GM23248 (cell line): ENCODE results near the gene FARS2. TPM values are rescaled to one million over a fixed set of nuclear protein-coding genes. Genes with fewer than 3 reads are reported as not detected.

ENCODE experiments used
- DNase-seq: peaks from one replicate; pipeline ENCODE4 v3.0.0-alpha.2; 2015
- H2AFZ ChIP-seq: fragments of 200-600 bp; sonication (generic); 2 replicates; pipeline ENCODE4 v1.6.1; 2016; ENCODE audit warnings: antibody characterized with exemption
- H3F3A ChIP-seq: fragments of 200-600 bp; sonication (generic); 2 replicates; pipeline ENCODE4 v1.6.1; 2016; ENCODE audit warnings: mild to moderate bottlenecking, antibody characterized with exemption, mixed run types; ENCODE audit not compliant: insufficient read depth
- H3K27ac ChIP-seq: fragments of 200-600 bp; sonication (generic); 2 replicates; pipeline ENCODE4 v1.5.1; 2016; ENCODE audit warnings: mild to moderate bottlenecking
- H3K27me3 ChIP-seq: fragments of 200-600 bp; sonication (generic); replicated peaks from 2 replicates; pipeline ENCODE4 v1.6.1; 2016; ENCODE audit warnings: mild to moderate bottlenecking; ENCODE audit not compliant: insufficient read depth
- H3K36me3 ChIP-seq: fragments of 200-600 bp; sonication (generic); 2 replicates; pipeline ENCODE4 v1.6.1; 2016; ENCODE audit warnings: low read depth, mild to moderate bottlenecking
- H3K4me1 ChIP-seq: fragments of 200-600 bp; sonication (generic); 2 replicates; pipeline ENCODE4 v1.6.1; 2016; ENCODE audit warnings: mild to moderate bottlenecking; ENCODE audit not compliant: insufficient read depth
- H3K4me2 ChIP-seq: fragments of 200-600 bp; sonication (generic); one replicate; pipeline ENCODE4 v1.6.1; 2016; ENCODE audit warnings: mild to moderate bottlenecking; ENCODE audit not compliant: unreplicated experiment
- H3K4me3 ChIP-seq: fragments of 200-600 bp; sonication (generic); 2 replicates; pipeline ENCODE4 v1.5.1; 2016; ENCODE audit warnings: mild to moderate bottlenecking
- H3K79me2 ChIP-seq: fragments of 200-600 bp; sonication (generic); 2 replicates; pipeline ENCODE4 v1.6.1; 2016; ENCODE audit warnings: mild to moderate bottlenecking; ENCODE audit not compliant: insufficient read depth
- H3K9ac ChIP-seq: fragments of 200-600 bp; sonication (generic); 2 replicates; pipeline ENCODE4 v1.6.1; 2016; ENCODE audit warnings: mild to moderate bottlenecking
- H3K9me2 ChIP-seq: fragments of 200-600 bp; sonication (generic); 2 replicates; pipeline ENCODE4 v1.6.1; 2016; ENCODE audit warnings: mixed run types, mild to moderate bottlenecking, moderate library complexity; ENCODE audit not compliant: insufficient read depth
- H3K9me3 ChIP-seq: fragments of 200-600 bp; sonication (generic); one replicate; pipeline ENCODE4 v1.6.1; 2017; ENCODE audit warnings: low read depth
- H4K20me1 ChIP-seq: fragments of 200-600 bp; sonication (generic); 2 replicates; pipeline ENCODE4 v1.6.0; 2016; ENCODE audit not compliant: insufficient read depth
- EZH2 ChIP-seq: fragments of 200-600 bp; sonication (generic); IDR thresholded peaks from 2 replicates; pipeline ENCODE4 v1.6.1; 2018; ENCODE audit warnings: antibody characterized with exemption, mild to moderate bottlenecking; ENCODE audit not compliant: insufficient read depth, poor library complexity, severe bottlenecking
- EZH2phosphoT487 ChIP-seq: fragments of 200-600 bp; sonication (generic); IDR thresholded peaks from 2 replicates; pipeline ENCODE4 v1.6.1; 2018; ENCODE audit warnings: antibody characterized with exemption, moderate library complexity, mild to moderate bottlenecking, low read depth; ENCODE audit not compliant: insufficient read depth
- WGBS, 2 experiments: methylation state at CpG; one replicate each; pipeline ENCODE4 v1.1.6; 2015 to 2017; ENCODE audit warnings: low lambda C conversion rate in 2 of 2, low coverage in 1 of 2; ENCODE audit errors: missing lambda C conversion rate in 2 of 2; 5-methylcytosine and 5-hydroxymethylcytosine counted together
- in situ Hi-C: fragments of 300-500 bp; cut with MboI; formaldehyde crosslinking; loops from 2 replicates; pipeline ENCODE4 v1.15.0; 2020
- polyA plus RNA-seq: library from polyadenylated mRNA; unstranded; fragments of >200 nt; fragmentation: Nextera tagmentation; extraction: Ambion mirVana; gene quantifications from 2 replicates; pipeline ENCODE4 v1.2.1, GENCODE V29; 2016
- total RNA-seq: library from RNA; depleted of rRNA; stranded (reverse); fragments of >200 nt; shearing (Covaris generic); gene quantifications from 2 replicates; pipeline ENCODE4 v1.2.3, GENCODE V29; 2014

FARS2 gene
- total and polyA plus RNA-seq, 2 experiments from 2014 or later, result 15.1 to 16.5 TPM

DNA sequence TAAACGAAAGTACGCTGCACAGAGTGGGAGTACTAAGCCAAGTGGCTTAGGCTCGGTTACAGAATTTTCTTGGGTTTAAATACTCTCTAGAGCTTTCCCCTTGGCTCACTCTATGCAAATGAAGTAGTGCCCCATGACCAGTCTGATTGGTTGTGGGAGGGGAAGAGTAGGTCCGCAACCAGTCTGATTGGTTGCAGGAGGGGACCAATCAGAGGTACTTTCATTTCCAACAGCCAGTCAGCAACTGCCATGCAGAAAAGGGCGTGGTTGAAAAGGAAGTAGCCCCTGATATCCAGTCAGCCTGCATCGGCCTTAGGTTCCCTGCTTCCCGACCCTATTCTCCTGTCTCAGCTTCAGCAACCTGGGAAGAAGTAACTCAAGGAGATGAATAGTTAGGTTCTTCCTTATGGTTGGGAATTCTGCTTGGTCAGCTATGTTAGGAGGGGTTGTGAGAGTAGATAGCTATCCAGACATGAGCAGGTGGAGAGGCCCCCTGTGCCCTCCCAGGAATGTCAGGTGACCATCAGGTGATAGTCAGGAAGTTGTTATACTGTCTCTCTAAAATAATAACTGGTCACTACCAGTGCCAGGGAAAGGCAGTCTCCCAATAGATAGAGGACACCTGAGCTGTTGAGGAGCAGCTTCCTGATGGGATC lies 57.4 kb downstream of the FARS2 start:
- Histone ChIP-seq H3K27ac (no peak overlapping the region), H3K9ac (no peak overlapping the region), H3K4me3 (no peak overlapping the region), H3K79me2 (peaks cover 4% of the 10 kb centered on the region; the same call in 1 of the 2 replicates), H3K9me2 (no peaks in the 10 kb centered on the region), H3F3A (no peaks in the 10 kb centered on the region), H3K4me2 (no peak overlapping the region), H4K20me1 (no peaks in the 10 kb centered on the region), H3K27me3 (no peaks in the 10 kb centered on the region), H2AFZ (no peak overlapping the region), H3K9me3 (no peaks in the 10 kb centered on the region), H3K36me3 (no peaks in the 10 kb centered on the region), H3K4me1 (peaks cover 6% of the 10 kb centered on the region; the same call in 1 of the 2 replicates)
- WGBS, 2 experiments, result 96% methylated on average over 7 of the region's 7 CpGs
- DNase-seq, result no peak
- in situ Hi-C loops, result no loop called here
- TF ChIP-seq EZH2phosphoT487, result no peak
- no peak for TF ChIP-seq EZH2

- Histone ChIP-seq H3K9me3 (no peaks in the 10 kb centered on the region), H3K4me2 (no peak overlapping the region), H3K9me2 (no peaks in the 10 kb centered on the region), H3K4me1 (no peaks in the 10 kb centered on the region), H2AFZ (no peak overlapping the region), H3K27me3 (no peaks in the 10 kb centered on the region), H3F3A (no peaks in the 10 kb centered on the region), H3K4me3 (no peak overlapping the region), H3K9ac (no peak overlapping the region), H3K27ac (no peak overlapping the region), H3K36me3 (no peaks in the 10 kb centered on the region), H4K20me1 (no peaks in the 10 kb centered on the region), H3K79me2 (no peaks in the 10 kb centered on the region)
- no peak for TF ChIP-seq EZH2
- no peak for TF ChIP-seq EZH2phosphoT487
- WGBS, 2 experiments, result 94% methylated on average over 3 of the region's 3 CpGs
- in situ Hi-C loops, result no loop called here
- no peak for DNase-seq
Observed at GRCh38 chr6:5323979-5324378, 62.7 kb downstream of the FARS2 start.

GRCh38 chr6:5325173-5325572 lies 63.9 kb downstream of the FARS2 start:
- 81 to 90% methylated on average over 3 of the region's 3 CpGs for WGBS, 2 experiments

DNA sequence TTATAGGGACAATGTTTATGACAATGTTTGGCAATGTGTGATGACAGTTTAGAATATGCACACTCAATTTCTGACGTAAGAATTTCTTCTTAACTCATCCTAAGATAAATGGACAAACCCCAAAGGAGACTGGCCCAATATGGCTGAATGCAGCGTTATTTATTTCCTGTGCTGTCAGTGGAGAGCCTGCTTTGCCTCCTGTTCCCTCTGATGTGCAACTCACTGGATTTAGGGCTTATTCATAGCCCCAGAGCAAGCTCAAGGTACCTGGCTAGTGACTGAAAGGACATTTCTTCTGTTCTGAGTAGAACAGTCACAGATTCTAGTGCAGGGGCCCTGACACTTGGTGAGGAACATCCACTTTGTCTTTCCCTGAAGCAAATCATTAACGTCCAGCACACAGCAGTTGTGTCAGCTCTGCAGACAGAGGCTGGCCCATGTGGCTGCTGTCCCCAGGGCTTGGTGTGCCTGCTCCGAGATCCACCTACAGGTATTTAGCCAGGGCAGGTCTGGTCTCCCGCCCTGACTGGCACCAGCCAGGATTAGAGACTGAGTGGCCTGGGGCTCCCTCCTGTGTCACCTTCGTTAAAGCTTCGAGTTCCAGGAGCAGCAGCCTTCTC lies 64.8 kb downstream of the FARS2 start:
- no peak overlapping the region for H2AFZ ChIP-seq
- no peaks in the 10 kb centered on the region for H3K27me3 ChIP-seq
- 95 to 99% methylated on average over 7 of the region's 7 CpGs for WGBS, 2 experiments
- H3K9me3 ChIP-seq, result no peaks in the 10 kb centered on the region
- H4K20me1 ChIP-seq, result no peaks in the 10 kb centered on the region
- no peak for DNase-seq
- no peak overlapping the region for H3K4me3 ChIP-seq
- H3K4me1 ChIP-seq, result no peaks in the 10 kb centered on the region
- in situ Hi-C loops, result no loop called here
- no peaks in the 10 kb centered on the region for H3K9me2 ChIP-seq
- peaks cover 6% of the 10 kb centered on the region for H3K79me2 ChIP-seq
- no peak overlapping the region for H3K4me2 ChIP-seq
- no peak overlapping the region for H3K27ac ChIP-seq
- no peak for TF ChIP-seq EZH2
- no peak for TF ChIP-seq EZH2phosphoT487
- H3K36me3 ChIP-seq, result no peaks in the 10 kb centered on the region
- H3F3A ChIP-seq, result no peaks in the 10 kb centered on the region
- H3K9ac ChIP-seq, result no peak overlapping the region

More at GRCh38 chr6:5325173-5325572, 63.9 kb downstream of the FARS2 start:
- H2AFZ ChIP-seq, result no peak overlapping the region
- no peaks in the 10 kb centered on the region for H3K27me3 ChIP-seq
- in situ Hi-C loops, result no loop called here
- H3K4me2 ChIP-seq, result no peak overlapping the region
- H3K36me3 ChIP-seq, result no peaks in the 10 kb centered on the region
- no peak for DNase-seq
- H3K9me3 ChIP-seq, result no peaks in the 10 kb centered on the region
- H3K4me3 ChIP-seq, result no peak overlapping the region
- no peaks in the 10 kb centered on the region for H3F3A ChIP-seq
- no peak overlapping the region for H3K27ac ChIP-seq
- H3K9me2 ChIP-seq, result no peaks in the 10 kb centered on the region
- peaks cover 6% of the 10 kb centered on the region for H3K79me2 ChIP-seq
- H4K20me1 ChIP-seq, result no peaks in the 10 kb centered on the region
- no peak for TF ChIP-seq EZH2phosphoT487
- TF ChIP-seq EZH2, result no peak
- no peak overlapping the region for H3K9ac ChIP-seq
- no peaks in the 10 kb centered on the region for H3K4me1 ChIP-seq
